ENCODE measurements around the gene AFM.

AFM gene

DNA sequence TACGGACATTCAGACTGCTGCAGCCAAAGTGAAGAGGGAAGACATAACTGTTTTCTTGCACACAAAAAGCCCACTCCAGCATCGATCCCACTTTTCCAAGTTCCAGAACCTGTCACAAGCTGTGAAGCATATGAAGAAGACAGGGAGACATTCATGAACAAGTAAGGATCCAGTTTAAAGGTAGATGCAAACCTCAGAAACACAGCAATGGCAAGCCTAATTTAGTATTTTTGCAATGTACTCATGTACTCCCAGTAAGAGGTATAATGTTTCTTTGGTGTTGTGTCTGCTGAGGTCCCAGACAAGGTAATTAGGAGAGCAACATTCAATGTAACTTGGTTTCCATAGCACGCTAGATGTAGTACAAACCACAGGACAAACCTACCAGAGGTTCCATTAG is 40.9 kb upstream of the AFM start:
- Histone ChIP-seq H3K9me3 (ENCODE audit: control insufficient read depth, low read length) (no peaks in the 10 kb centered on the region), H3K36me3 (ENCODE audit: control insufficient read depth, insufficient read depth, low read length) (no peaks in the 10 kb centered on the region), H3K9ac (ENCODE audit: low read length) (no peak overlapping the region), H3K4me1 (ENCODE audit: control insufficient read depth, insufficient read depth, low read length) (no peaks in the 10 kb centered on the region), H3K4me3 (ENCODE audit: low read length) (no peak overlapping the region), H3K27me3 (ENCODE audit: control insufficient read depth, insufficient read depth, low read length) (no peaks in the 10 kb centered on the region)

DNA sequence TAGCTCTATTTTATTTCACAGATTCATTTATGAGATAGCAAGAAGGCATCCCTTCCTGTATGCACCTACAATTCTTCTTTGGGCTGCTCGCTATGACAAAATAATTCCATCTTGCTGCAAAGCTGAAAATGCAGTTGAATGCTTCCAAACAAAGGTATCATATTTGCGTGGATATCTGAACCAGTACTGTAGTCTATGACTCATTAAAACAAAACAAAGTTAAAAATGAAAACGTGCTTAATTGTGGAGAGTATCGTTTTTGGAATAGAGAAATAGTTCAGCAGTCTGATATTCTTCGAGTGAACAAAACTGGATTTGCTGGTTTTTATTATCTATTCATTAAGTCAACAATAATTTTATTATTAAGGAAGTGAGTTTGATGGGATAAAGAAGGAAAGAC is 39.3 kb upstream of the AFM start:
- Histone ChIP-seq H3K9ac (ENCODE audit: low read length) (no peak overlapping the region), H3K4me1 (ENCODE audit: control insufficient read depth, insufficient read depth, low read length) (no peaks in the 10 kb centered on the region), H3K27me3 (ENCODE audit: control insufficient read depth, insufficient read depth, low read length) (no peaks in the 10 kb centered on the region), H3K9me3 (ENCODE audit: control insufficient read depth, low read length) (no peaks in the 10 kb centered on the region), H3K4me3 (ENCODE audit: low read length) (no peak overlapping the region), H3K36me3 (ENCODE audit: control insufficient read depth, insufficient read depth, low read length) (no peaks in the 10 kb centered on the region)

DNA sequence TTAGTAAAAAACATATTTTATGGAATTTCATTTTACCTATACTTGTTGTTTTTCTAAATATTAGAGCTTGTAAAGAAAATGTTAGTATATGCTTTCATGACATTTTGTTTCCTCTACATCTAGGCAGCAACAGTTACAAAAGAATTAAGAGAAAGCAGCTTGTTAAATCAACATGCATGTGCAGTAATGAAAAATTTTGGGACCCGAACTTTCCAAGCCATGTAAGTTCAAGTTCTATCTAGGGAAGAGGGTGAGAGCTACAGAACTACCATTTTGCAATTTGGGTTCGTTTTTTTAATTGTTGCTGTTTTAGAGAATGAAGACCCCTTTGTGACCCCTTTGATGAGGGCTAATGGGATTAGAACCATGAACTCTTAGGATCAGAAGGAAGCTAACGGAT is 38.3 kb upstream of the AFM start:
- Histone ChIP-seq H3K27me3 (ENCODE audit: control insufficient read depth, insufficient read depth, low read length) (no peaks in the 10 kb centered on the region), H3K9ac (ENCODE audit: low read length) (no peak overlapping the region), H3K9me3 (ENCODE audit: control insufficient read depth, low read length) (no peaks in the 10 kb centered on the region), H3K4me3 (ENCODE audit: low read length) (no peak overlapping the region), H3K36me3 (ENCODE audit: control insufficient read depth, insufficient read depth, low read length) (no peaks in the 10 kb centered on the region), H3K4me1 (ENCODE audit: control insufficient read depth, insufficient read depth, low read length) (no peaks in the 10 kb centered on the region)

DNA sequence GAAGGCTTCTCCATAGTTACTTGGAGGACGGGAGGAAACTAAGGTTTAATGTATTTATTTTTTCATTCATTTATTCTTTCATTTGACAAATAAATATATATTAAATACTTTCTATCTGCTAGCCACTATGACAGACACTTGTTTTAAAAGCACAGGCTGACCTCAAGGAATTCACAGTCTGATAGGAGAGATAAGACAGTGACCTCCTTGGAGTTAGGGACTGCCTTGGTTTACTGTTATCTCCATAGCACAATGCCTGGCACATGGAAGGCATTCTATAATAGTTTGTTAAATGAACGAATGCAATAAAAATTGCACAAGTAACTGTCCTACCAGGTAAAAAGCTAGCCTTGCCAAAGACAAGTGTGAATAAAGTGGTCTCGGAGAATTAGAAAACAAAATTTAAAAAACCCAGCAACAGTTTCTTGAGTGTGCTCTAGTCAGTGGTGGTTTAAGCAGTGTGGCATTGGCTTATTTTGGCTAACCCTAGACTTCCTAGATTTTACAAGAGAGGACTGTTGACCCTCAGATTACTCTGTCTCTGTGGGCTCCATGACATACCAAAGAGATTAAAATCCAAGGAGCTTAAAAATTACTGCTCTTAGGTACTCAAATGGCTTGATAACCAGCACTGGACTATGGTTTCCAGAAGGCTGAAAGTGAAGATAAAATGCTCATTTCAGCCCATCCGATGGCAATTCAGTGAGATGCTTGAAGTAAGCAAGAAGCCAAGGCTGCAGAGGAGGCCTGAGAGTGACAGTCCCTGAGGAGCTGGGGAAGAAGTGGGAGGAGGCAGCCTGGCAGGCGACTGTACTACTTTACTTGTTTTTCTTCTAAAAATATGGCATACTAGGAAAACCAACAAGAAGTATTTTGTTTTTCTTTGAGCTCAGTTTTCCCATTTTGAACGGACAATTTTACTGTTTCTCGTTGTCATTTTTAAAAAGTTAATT is 35.9 kb upstream of the AFM start:
- H3K9ac ChIP-seq (ENCODE audit: low read length) = no peak overlapping the region
- H3K36me3 ChIP-seq (ENCODE audit: control insufficient read depth, insufficient read depth, low read length) = no peaks in the 10 kb centered on the region
- H3K9me3 ChIP-seq (ENCODE audit: control insufficient read depth, low read length) = no peaks in the 10 kb centered on the region
- no peaks in the 10 kb centered on the region for H3K4me1 ChIP-seq (ENCODE audit: control insufficient read depth, insufficient read depth, low read length)
- no peak overlapping the region for H3K4me3 ChIP-seq (ENCODE audit: low read length)
- H3K27me3 ChIP-seq (ENCODE audit: control insufficient read depth, insufficient read depth, low read length) = no peaks in the 10 kb centered on the region

DNA sequence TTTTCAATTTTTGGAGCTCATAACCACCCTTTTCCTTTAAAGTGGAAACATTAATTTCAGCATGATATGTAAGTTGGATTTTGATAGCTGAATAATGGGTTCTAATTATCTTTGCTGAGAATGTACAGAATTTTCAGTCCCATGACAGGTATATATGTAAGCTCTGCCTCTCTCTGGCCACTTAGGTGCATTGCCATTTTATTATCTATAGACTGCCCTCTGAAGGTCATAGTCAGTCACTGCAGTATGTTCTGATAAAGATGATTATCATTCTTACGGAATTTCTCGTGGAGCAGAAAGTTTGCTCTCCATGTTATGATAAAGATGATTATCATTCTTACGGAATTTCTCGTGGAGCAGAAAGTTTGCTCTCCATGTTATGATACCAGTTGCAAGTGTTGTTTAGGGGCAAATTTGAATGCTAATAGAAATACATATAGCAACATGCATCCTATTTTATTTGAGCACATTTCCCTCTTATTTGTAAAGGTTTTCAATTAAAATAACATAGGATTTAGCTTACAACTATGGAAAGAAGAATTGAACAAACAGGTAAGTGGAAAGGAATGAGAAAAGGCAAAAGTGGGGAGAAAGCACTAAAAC is 35.1 kb upstream of the AFM start:
- no peak overlapping the region for H3K4me3 ChIP-seq (ENCODE audit: low read length)
- no peaks in the 10 kb centered on the region for H3K4me1 ChIP-seq (ENCODE audit: control insufficient read depth, insufficient read depth, low read length)
- no peaks in the 10 kb centered on the region for H3K36me3 ChIP-seq (ENCODE audit: control insufficient read depth, insufficient read depth, low read length)

DNA sequence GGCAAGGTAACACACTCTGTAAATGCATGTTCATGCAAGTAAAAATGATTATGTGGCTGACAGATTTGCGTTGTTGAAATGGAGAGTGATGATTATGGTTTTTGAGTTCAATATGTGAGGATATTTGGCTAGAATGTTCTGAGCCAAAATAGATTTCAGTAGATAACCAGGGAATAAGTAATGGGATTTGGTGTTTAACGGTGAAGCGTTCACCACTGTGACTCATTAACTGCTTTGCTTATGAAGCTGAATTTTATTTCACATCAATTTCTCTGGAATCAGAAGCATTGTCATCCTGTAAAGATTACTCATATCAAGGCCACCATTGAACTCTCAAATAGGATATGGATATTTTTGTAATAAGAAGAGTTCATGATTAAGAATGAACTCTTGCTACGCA is 33.9 kb upstream of the AFM start:
- Histone ChIP-seq H3K27me3 (ENCODE audit: control insufficient read depth, insufficient read depth, low read length) (no peaks in the 10 kb centered on the region), H3K4me1 (ENCODE audit: control insufficient read depth, insufficient read depth, low read length) (no peaks in the 10 kb centered on the region), H3K9me3 (ENCODE audit: control insufficient read depth, low read length) (no peaks in the 10 kb centered on the region), H3K9ac (ENCODE audit: low read length) (no peak overlapping the region), H3K4me3 (ENCODE audit: low read length) (no peak overlapping the region), H3K36me3 (ENCODE audit: control insufficient read depth, insufficient read depth, low read length) (no peaks in the 10 kb centered on the region)

More for the DNA sequence above, 35.1 kb upstream of the AFM start:
- Histone ChIP-seq H3K9ac (ENCODE audit: low read length) (no peak overlapping the region), H3K9me3 (ENCODE audit: control insufficient read depth, low read length) (no peaks in the 10 kb centered on the region), H3K27me3 (ENCODE audit: control insufficient read depth, insufficient read depth, low read length) (no peaks in the 10 kb centered on the region)

DNA sequence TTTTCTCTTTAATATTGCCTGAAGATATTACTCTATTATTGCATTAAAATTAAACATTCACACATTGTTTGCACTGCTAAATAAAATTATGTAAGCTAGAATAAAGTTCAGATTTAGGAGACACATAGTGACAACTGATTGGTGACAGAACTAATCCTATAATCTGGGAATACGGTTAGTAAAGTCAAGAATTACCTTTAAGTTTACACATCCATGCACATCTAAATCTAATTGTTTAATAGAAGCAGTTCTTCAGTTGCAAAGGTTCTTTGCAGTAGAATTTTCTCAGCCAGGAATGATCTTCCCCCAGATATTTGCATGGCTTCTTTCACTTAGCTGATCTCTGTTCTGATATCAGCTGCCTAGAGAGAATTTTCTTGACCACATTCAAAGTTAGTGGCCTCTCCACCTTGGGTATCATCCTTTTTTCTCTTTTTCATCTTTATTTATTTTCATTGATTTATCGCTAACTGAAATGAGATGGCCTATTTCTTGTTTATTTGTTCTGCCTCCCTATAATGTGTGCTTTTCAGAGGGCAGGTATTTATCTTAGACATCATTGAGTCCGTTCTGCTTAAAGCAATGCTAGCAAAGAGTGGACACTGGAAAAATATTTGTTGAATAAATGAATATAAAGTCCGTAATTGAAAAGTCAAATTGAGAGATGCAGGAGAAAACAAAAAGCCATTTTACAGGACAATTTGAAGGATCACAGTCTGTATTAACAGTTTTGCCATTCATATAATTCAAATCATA is 32.9 kb upstream of the AFM start:
- Histone ChIP-seq H3K4me1 (ENCODE audit: control insufficient read depth, insufficient read depth, low read length) (no peaks in the 10 kb centered on the region), H3K27me3 (ENCODE audit: control insufficient read depth, insufficient read depth, low read length) (no peaks in the 10 kb centered on the region), H3K36me3 (ENCODE audit: control insufficient read depth, insufficient read depth, low read length) (no peaks in the 10 kb centered on the region), H3K9ac (ENCODE audit: low read length) (no peak overlapping the region), H3K4me3 (ENCODE audit: low read length) (no peak overlapping the region), H3K9me3 (ENCODE audit: control insufficient read depth, low read length) (no peaks in the 10 kb centered on the region)

DNA sequence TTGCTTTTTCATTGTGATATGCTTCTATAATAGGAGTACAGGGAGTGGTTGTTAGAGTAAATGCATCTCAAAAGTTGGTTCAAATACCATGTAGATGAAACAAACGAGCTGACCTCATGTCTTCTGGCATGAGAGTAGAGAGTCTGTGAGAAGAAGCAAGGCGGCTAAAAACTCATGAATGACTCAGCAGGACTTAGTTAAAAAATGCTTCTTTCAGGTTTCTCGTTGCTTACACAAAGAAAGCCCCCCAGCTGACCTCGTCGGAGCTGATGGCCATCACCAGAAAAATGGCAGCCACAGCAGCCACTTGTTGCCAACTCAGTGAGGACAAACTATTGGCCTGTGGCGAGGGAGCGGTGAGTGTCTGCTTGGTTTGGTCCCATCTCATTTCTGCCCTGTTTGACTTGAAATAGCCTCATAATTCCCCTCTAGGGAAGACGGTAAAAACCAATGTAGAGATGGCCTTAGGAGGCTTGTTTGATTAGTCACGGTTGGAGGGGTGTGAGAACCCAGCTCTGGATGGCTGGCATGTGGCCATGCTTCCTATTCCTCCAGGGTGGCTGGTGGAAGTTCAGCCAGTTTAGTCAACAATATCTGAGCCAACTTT is 31.0 kb upstream of the AFM start:
- H3K9me3 ChIP-seq (ENCODE audit: control insufficient read depth, low read length) = no peaks in the 10 kb centered on the region
- no peaks in the 10 kb centered on the region for H3K36me3 ChIP-seq (ENCODE audit: control insufficient read depth, insufficient read depth, low read length)
- no peak overlapping the region for H3K9ac ChIP-seq (ENCODE audit: low read length)

DNA sequence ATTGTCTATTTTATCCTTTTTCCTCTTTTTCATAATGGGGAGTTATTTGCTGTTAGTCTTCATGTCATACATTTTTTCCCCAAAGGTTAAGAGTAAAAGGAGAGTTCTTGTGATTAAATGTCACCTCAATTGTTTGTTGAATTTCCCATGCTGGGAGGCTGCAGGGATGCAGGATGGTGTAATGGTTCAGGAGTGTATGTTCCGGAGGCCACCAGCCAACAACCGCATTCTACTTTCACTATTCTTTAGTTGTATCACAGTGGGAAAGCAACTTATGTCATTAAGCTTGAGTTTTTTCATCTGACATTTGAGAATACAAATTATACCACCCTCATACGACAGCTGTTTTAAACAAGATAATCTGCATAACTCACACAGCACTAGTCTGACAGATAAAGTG is 30.1 kb upstream of the AFM start:
- no peaks in the 10 kb centered on the region for H3K36me3 ChIP-seq (ENCODE audit: control insufficient read depth, insufficient read depth, low read length)
- no peaks in the 10 kb centered on the region for H3K27me3 ChIP-seq (ENCODE audit: control insufficient read depth, insufficient read depth, low read length)

More for the DNA sequence above, 31.0 kb upstream of the AFM start:
- H3K4me3 ChIP-seq (ENCODE audit: low read length) = no peak overlapping the region
- no peaks in the 10 kb centered on the region for H3K4me1 ChIP-seq (ENCODE audit: control insufficient read depth, insufficient read depth, low read length)
- no peaks in the 10 kb centered on the region for H3K27me3 ChIP-seq (ENCODE audit: control insufficient read depth, insufficient read depth, low read length)

DNA sequence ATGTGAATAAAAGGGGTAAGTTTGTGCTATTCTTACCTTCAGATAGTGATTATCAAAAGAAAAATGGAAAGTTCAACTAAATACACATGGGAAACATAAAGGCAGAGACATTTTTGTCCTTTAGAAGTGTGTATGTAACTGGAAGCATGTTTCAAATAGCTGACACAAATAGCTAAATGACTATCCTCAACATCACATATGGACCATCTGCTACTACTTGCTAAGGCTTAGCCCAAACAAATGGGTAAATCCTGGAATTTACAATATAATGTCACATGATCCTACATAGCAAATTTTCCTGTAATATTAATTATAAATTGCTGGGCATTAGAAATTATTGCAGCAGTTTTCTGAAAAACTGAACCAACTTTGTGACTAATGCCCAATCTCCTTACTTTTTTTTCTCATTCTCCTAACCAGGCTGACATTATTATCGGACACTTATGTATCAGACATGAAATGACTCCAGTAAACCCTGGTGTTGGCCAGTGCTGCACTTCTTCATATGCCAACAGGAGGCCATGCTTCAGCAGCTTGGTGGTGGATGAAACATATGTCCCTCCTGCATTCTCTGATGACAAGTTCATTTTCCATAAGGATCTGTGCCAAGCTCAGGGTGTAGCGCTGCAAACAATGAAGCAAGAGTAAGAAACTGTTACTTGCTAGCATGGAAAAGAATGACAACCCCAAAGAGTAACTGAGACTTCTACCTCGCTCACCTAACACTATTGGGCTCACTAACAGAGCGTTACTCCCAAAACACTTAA is 29.4 kb upstream of the AFM start:
- H3K4me1 ChIP-seq (ENCODE audit: control insufficient read depth, insufficient read depth, low read length) = no peaks in the 10 kb centered on the region
- H3K36me3 ChIP-seq (ENCODE audit: control insufficient read depth, insufficient read depth, low read length) = no peaks in the 10 kb centered on the region
- no peaks in the 10 kb centered on the region for H3K9me3 ChIP-seq (ENCODE audit: control insufficient read depth, low read length)
- H3K9ac ChIP-seq (ENCODE audit: low read length) = no peak overlapping the region
- no peak overlapping the region for H3K4me3 ChIP-seq (ENCODE audit: low read length)
- H3K27me3 ChIP-seq (ENCODE audit: control insufficient read depth, insufficient read depth, low read length) = no peaks in the 10 kb centered on the region

More for the DNA sequence above, 30.1 kb upstream of the AFM start:
- Histone ChIP-seq H3K4me3 (ENCODE audit: low read length) (no peak overlapping the region), H3K9ac (ENCODE audit: low read length) (no peak overlapping the region), H3K4me1 (ENCODE audit: control insufficient read depth, insufficient read depth, low read length) (no peaks in the 10 kb centered on the region), H3K9me3 (ENCODE audit: control insufficient read depth, low read length) (no peaks in the 10 kb centered on the region)

DNA sequence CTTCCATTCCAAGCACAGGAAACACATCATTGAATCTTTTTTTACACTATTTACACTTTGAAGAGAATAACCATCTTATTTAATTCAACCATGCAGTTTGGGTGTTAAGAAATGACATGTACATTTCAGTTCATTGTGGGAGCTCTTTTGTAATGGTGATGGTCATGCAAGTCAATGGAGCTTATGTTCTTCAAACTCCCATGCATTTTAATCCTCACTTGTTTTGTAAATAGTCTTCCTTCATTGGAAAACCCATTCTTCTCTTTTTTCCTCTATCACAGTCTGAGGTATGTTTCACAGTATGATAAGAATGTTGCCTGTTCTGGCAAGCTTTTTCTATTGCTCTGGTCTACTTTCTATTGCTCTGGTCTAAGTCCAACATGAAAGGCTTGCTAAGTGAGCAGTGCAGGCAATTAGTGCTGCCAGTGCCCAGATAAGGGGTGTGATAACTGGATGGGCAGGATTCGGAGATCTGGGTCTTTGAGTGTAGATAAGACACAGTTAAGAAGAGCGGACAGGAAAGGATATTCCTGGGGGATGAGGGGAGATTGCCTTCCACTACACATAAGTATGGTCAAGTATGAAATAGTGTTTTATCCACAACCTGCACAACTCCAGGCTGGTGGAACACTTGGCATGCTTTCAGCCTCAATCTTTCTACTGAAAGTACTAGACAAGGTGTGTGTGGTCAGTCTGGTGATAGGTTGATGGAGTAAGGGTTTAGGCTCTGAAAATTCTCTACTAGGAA is 28.4 kb upstream of the AFM start:
- H3K4me1 ChIP-seq (ENCODE audit: control insufficient read depth, insufficient read depth, low read length) = no peaks in the 10 kb centered on the region
- no peaks in the 10 kb centered on the region for H3K9me3 ChIP-seq (ENCODE audit: control insufficient read depth, low read length)
- H3K36me3 ChIP-seq (ENCODE audit: control insufficient read depth, insufficient read depth, low read length) = no peaks in the 10 kb centered on the region
- no peaks in the 10 kb centered on the region for H3K27me3 ChIP-seq (ENCODE audit: control insufficient read depth, insufficient read depth, low read length)
- H3K9ac ChIP-seq (ENCODE audit: low read length) = no peak overlapping the region
- H3K4me3 ChIP-seq (ENCODE audit: low read length) = no peak overlapping the region

Data from mucosa of stomach (tissue), 1 donor.